A673 (cell line): ENCODE data around the gene LRP2. TPM values are rescaled to one million over a fixed set of nuclear protein-coding genes. Genes with fewer than 3 reads are reported as not detected.

ENCODE experiments used
- BruUV-seq: library from RNA; stranded (reverse); fragments of 400-500 nt; replicated peaks from 2 replicates; lab custom pipeline; 2021; lab: Mats Ljungman, UMichigan
- CTCF ChIA-PET: fragments of 300-600 bp; sonication (Branson Sonifier 250); formaldehyde crosslinking; loops from one replicate; lab custom pipeline; 2022; ENCODE audit warnings: antibody characterized with exemption; lab: Charles Lee
- POLR2A ChIA-PET: fragments of 300-600 bp; sonication (Branson Sonifier 250); formaldehyde crosslinking; loops from one replicate; lab custom pipeline; 2022; ENCODE audit warnings: antibody characterized with exemption; ENCODE audit not compliant: low non-redundant PET; lab: Charles Lee
- DNase-seq: peaks from one replicate; pipeline ENCODE4 v3.0.0-alpha.2; 2015; ENCODE audit warnings: low spot score
- H3K27ac ChIP-seq: fragments of 200-600 bp; sonication (generic); 2 replicates; pipeline ENCODE4 v1.5.1; 2016; ENCODE audit warnings: mixed run types, low read depth, mild to moderate bottlenecking, mixed read lengths, antibody characterized with exemption, low read length; ENCODE audit not compliant: poor library complexity, severe bottlenecking
- H3K27me3 ChIP-seq: fragments of 200-600 bp; sonication (generic); replicated peaks from 2 replicates; pipeline ENCODE4 v1.6.1; 2017; ENCODE audit warnings: mixed run types, low read depth, mild to moderate bottlenecking, mixed read lengths, antibody characterized with exemption, low read length; ENCODE audit not compliant: insufficient read depth, poor library complexity
- H3K36me3 ChIP-seq: fragments of 200-600 bp; sonication (generic); 2 replicates; pipeline ENCODE4 v1.6.1; 2016; ENCODE audit warnings: mixed run types, mild to moderate bottlenecking, mixed read lengths, antibody characterized with exemption, low read length; ENCODE audit not compliant: insufficient read depth, poor library complexity, severe bottlenecking
- H3K4me1 ChIP-seq: fragments of 200-600 bp; sonication (generic); 2 replicates; pipeline ENCODE4 v1.6.1; 2017; ENCODE audit warnings: mixed run types, mild to moderate bottlenecking, mixed read lengths, antibody characterized with exemption, low read length; ENCODE audit not compliant: insufficient read depth, poor library complexity, severe bottlenecking
- H3K4me3 ChIP-seq: fragments of 200-600 bp; sonication (generic); 2 replicates; pipeline ENCODE4 v1.5.1; 2016; ENCODE audit warnings: low read depth, mixed run types, mild to moderate bottlenecking, mixed read lengths, low read length; ENCODE audit not compliant: poor library complexity, severe bottlenecking
- H3K9me3 ChIP-seq: fragments of 200-600 bp; sonication (generic); 2 replicates; pipeline ENCODE4 v1.6.1; 2016; ENCODE audit warnings: mixed run types, low read depth, mild to moderate bottlenecking, mixed read lengths, antibody characterized with exemption, low read length; ENCODE audit not compliant: poor library complexity, severe bottlenecking
- EZH2 ChIP-seq: fragments of 200-600 bp; sonication (generic); IDR thresholded peaks from 2 replicates; pipeline ENCODE4 v1.6.1; 2017; ENCODE audit warnings: borderline replicate concordance, low read depth, mild to moderate bottlenecking, mixed read lengths, antibody characterized with exemption, low read length; ENCODE audit not compliant: poor library complexity, severe bottlenecking
- intact Hi-C: fragments of 100-400 bp; cut with micrococcal nuclease; formaldehyde crosslinking; loops from one replicate; pipeline ENCODE4 v1.10.0; 2022; ENCODE audit not compliant: unreplicated experiment
- total RNA-seq: library from RNA; stranded (reverse); gene quantifications from 2 replicates; pipeline ENCODE4 v1.2.3, GENCODE V29; 2021
- TF ChIP-seq, protein P1 (sequence below): fragments of 300-800, 200-600 bp; sonication (generic); conservative IDR thresholded peaks from 2 replicates; pipeline ENCODE4 v1.5.1; 2017; ENCODE audit warnings: low read depth, mild to moderate bottlenecking, antibody characterized with exemption, low read length, moderate library complexity, mixed read lengths

LRP2 gene
- total RNA-seq, 1 experiment from 2014 or later: 0.26 TPM

- H3K9me3 ChIP-seq: no peaks in the 10 kb centered on the region
- intact Hi-C loops: loop anchor here (5.0 kb wide), 1 partner anchor 35 kb away; no protein-coding TSS in a partner anchor
- no peak overlapping the region for H3K27ac ChIP-seq
- TF ChIP-seq, protein P1, sequence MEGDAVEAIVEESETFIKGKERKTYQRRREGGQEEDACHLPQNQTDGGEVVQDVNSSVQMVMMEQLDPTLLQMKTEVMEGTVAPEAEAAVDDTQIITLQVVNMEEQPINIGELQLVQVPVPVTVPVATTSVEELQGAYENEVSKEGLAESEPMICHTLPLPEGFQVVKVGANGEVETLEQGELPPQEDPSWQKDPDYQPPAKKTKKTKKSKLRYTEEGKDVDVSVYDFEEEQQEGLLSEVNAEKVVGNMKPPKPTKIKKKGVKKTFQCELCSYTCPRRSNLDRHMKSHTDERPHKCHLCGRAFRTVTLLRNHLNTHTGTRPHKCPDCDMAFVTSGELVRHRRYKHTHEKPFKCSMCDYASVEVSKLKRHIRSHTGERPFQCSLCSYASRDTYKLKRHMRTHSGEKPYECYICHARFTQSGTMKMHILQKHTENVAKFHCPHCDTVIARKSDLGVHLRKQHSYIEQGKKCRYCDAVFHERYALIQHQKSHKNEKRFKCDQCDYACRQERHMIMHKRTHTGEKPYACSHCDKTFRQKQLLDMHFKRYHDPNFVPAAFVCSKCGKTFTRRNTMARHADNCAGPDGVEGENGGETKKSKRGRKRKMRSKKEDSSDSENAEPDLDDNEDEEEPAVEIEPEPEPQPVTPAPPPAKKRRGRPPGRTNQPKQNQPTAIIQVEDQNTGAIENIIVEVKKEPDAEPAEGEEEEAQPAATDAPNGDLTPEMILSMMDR: no peak
- TF ChIP-seq EZH2: no peak
- no peak for DNase-seq
- no TSS peak for BruUV-seq
- no peak overlapping the region for H3K4me3 ChIP-seq
- no peaks in the 10 kb centered on the region for H3K4me1 ChIP-seq
- H3K27me3 ChIP-seq: peaks cover 3% of the 10 kb centered on the region
- POLR2A ChIA-PET: no interaction called here
- no peaks in the 10 kb centered on the region for H3K36me3 ChIP-seq
- CTCF ChIA-PET: no interaction called here
These were observed 254.7 kb downstream of the LRP2 start for GRCh38 chr2:169107645-169108044.

DNA sequence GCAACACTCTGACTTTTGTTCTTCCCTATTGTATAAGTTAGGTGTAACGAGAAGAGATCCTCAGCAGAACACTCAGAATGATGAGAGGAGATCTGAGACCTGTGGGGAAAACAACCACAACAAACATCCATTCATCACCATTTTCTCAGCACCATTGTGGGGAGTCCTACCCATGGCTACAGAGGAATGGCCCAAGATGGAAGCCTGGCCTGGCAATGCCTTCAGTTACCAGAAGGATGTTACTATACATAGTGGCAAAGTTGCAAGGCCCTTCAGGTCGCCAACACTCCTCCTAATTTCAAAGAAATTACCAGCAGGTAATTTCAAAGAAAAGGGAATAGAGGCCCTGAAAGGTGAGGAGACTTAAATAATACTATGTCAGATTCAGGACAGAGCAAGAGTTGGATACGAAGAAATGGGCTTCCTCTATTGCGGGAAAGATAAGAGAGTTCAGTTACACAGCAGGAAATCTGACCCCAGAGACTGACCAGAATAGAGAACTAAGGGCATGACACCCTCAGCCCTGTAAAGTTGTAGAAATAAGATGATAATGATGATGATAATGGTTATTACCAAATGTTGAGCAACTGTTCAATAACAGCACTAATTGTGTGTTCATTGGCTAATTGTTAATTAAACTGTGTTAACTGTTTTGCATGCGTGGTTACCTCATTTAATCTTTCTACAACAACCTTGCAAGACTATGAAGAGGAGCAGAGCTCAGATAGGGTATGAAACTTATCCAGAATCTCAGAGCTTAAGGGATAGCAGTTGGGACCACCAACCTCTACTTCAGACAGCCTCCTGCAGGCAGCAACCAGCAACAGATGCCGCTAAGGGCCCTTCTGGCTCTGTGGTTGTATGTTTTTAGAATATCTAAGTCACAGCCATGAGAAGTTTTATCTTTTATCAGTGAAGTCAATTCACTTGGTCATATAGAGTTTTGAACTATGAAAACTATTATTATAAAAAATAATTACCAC, 255.5 kb downstream of the LRP2 start:
- no peak overlapping the region for H3K4me3 ChIP-seq
- TF ChIP-seq, protein P1: no peak
- TF ChIP-seq EZH2: no peak
- ChIA-PET CTCF (no interaction called here), POLR2A (no interaction called here)
- no peaks in the 10 kb centered on the region for H3K4me1 ChIP-seq
- no peaks in the 10 kb centered on the region for H3K9me3 ChIP-seq
- H3K27ac ChIP-seq: no peak overlapping the region
- intact Hi-C loops: loop anchor here (5.0 kb wide), 1 partner anchor 35 kb away; no protein-coding TSS in a partner anchor
- no peak for DNase-seq
- H3K27me3 ChIP-seq: peaks cover 3% of the 10 kb centered on the region
- H3K36me3 ChIP-seq: no peaks in the 10 kb centered on the region
- BruUV-seq: no TSS peak

GRCh38 chr2:169106134-169106533, 256.2 kb downstream of the LRP2 start:
- H3K27ac ChIP-seq: no peak overlapping the region
- TF ChIP-seq, protein P1: no peak
- TF ChIP-seq EZH2: no peak
- no TSS peak for BruUV-seq
- DNase-seq: no peak
- CTCF ChIA-PET: no interaction called here
- H3K4me3 ChIP-seq: no peak overlapping the region
- H3K9me3 ChIP-seq: no peaks in the 10 kb centered on the region
- intact Hi-C loops: loop anchor here (5.0 kb wide), 1 partner anchor 36 kb away; no protein-coding TSS in a partner anchor
- H3K36me3 ChIP-seq: no peaks in the 10 kb centered on the region
- H3K4me1 ChIP-seq: no peaks in the 10 kb centered on the region
- H3K27me3 ChIP-seq: peaks cover 3% of the 10 kb centered on the region
- POLR2A ChIA-PET: no interaction called here
